HG03280 (cell line): Measurements from ENCODE around the gene TRIM40.

Experiments
- ATAC-seq: cut with Tn5 transposase; IDR thresholded peaks from one replicate; pipeline ENCODE4 v1.9.1; 2021; ENCODE audit warnings: mild to moderate bottlenecking, moderate library complexity; ENCODE audit not compliant: unreplicated experiment

Gene TRIM40

GRCh38 chr6:30147096-30147495 is 11.2 kb downstream of the TRIM40 start:
- ATAC-seq: no peak

- no peak for ATAC-seq
These were observed 13.3 kb downstream of the TRIM40 start for GRCh38 chr6:30149234-30149633.

- no peak for ATAC-seq
These were observed 14.1 kb downstream of the TRIM40 start for GRCh38 chr6:30149858-30150550.

- no peak for ATAC-seq
These were observed 14.9 kb downstream of the TRIM40 start for GRCh38 chr6:30150671-30151395.

- ATAC-seq: no peak
These were observed 15.6 kb downstream of the TRIM40 start for GRCh38 chr6:30151580-30151979.

GRCh38 chr6:30152016-30152673 is 16.2 kb downstream of the TRIM40 start:
- ATAC-seq: no peak

- no peak for ATAC-seq
These were observed 17.1 kb downstream of the TRIM40 start for GRCh38 chr6:30152910-30153610.

GRCh38 chr6:30154061-30154460 is 18.1 kb downstream of the TRIM40 start:
- ATAC-seq: no peak

GRCh38 chr6:30154709-30155519 is 19.0 kb downstream of the TRIM40 start:
- no peak for ATAC-seq

GRCh38 chr6:30155520-30156261 is 19.8 kb downstream of the TRIM40 start:
- ATAC-seq: no peak

GRCh38 chr6:30156262-30156599 is 20.3 kb downstream of the TRIM40 start:
- ATAC-seq: no peak

GRCh38 chr6:30156774-30157173 is 20.8 kb downstream of the TRIM40 start:
- ATAC-seq: no peak

- ATAC-seq: no peak
These were observed 21.6 kb downstream of the TRIM40 start for GRCh38 chr6:30157581-30157980.

- ATAC-seq: no peak
These were observed 22.1 kb downstream of the TRIM40 start for GRCh38 chr6:30157999-30158398.

- ATAC-seq: no peak
These were observed 22.6 kb downstream of the TRIM40 start for GRCh38 chr6:30158475-30159040.

- ATAC-seq: no peak
These were observed 24.3 kb downstream of the TRIM40 start for GRCh38 chr6:30160008-30160784.

- ATAC-seq: no peak
These were observed 25.0 kb downstream of the TRIM40 start, which contains the start of gene TRIM10 for GRCh38 chr6:30160785-30161531. Gene TRIM10 (minus strand): TSS chr6:30161211. CDS start chr6:30160858, 353 bp downstream.
